GM21515 (cell line): ENCODE measurements around the gene PRRG2.
"Not testable (repeated sequence)": the region's sequence is repeated elsewhere in the genome, so short reads cannot be mapped to it uniquely, and the experiment has no call there.

Source experiments
- ATAC-seq: cut with Tn5 transposase; IDR thresholded peaks from one replicate; pipeline ENCODE4 v1.9.1; 2021; ENCODE audit not compliant: unreplicated experiment

Gene PRRG2

GRCh38 chr19:49601482-49602038 is 20.4 kb downstream of the PRRG2 start:
- ATAC-seq = no peak

GRCh38 chr19:49602806-49603205 is 21.7 kb downstream of the PRRG2 start:
- no peak for ATAC-seq

GRCh38 chr19:49605605-49606004 is 24.5 kb downstream of the PRRG2 start:
- no peak for ATAC-seq

- ATAC-seq = no peak
Measured at GRCh38 chr19:49609499-49610092, 28.5 kb downstream of the PRRG2 start.

- no peak for ATAC-seq
Measured at GRCh38 chr19:49613374-49613773, 32.3 kb downstream of the PRRG2 start.

- ATAC-seq = no peak
Measured at GRCh38 chr19:49614096-49614833, 33.1 kb downstream of the PRRG2 start.

GRCh38 chr19:49615861-49616260 is 34.7 kb downstream of the PRRG2 start:
- no peak for ATAC-seq

- ATAC-seq = no peak
Measured at GRCh38 chr19:49616532-49616931, 35.4 kb downstream of the PRRG2 start.

GRCh38 chr19:49616945-49617344 is 35.8 kb downstream of the PRRG2 start:
- ATAC-seq = no peak

GRCh38 chr19:49617860-49618259 is 36.7 kb downstream of the PRRG2 start:
- ATAC-seq = not testable (repeated sequence)

GRCh38 chr19:49624967-49625910 is 44.1 kb downstream of the PRRG2 start:
- no peak for ATAC-seq

- ATAC-seq = no peak
Measured at GRCh38 chr19:49626226-49626625, 45.1 kb downstream of the PRRG2 start.

- ATAC-seq = no peak
Measured at GRCh38 chr19:49629659-49630058, 48.5 kb downstream of the PRRG2 start.

- no peak for ATAC-seq
Measured at GRCh38 chr19:49631014-49631588, 50.0 kb downstream of the PRRG2 start.

GRCh38 chr19:49631610-49632192 is 50.6 kb downstream of the PRRG2 start:
- ATAC-seq = no peak

- no peak for ATAC-seq
Measured at GRCh38 chr19:49632576-49632975, 51.5 kb downstream of the PRRG2 start.

- ATAC-seq = not testable (repeated sequence)
Measured at GRCh38 chr19:49633273-49633672, 52.2 kb downstream of the PRRG2 start.

GRCh38 chr19:49635530-49636232 is 54.6 kb downstream of the PRRG2 start:
- no peak for ATAC-seq

- no peak for ATAC-seq
Measured at GRCh38 chr19:49636233-49636932, 55.3 kb downstream of the PRRG2 start.
